GM21786 (cell line): ENCODE results near the gene KCTD11.
"Not testable (repeated sequence)": the region's sequence is repeated elsewhere in the genome, so short reads cannot be mapped to it uniquely, and the experiment has no call there.

ENCODE experiments used
- ATAC-seq: cut with Tn5 transposase; IDR thresholded peaks from one replicate; pipeline ENCODE4 v1.9.1; 2021; ENCODE audit not compliant: unreplicated experiment

Gene KCTD11

GRCh38 chr17:7343250-7343649 is 8.7 kb upstream of the KCTD11 start:
- no peak for ATAC-seq

DNA sequence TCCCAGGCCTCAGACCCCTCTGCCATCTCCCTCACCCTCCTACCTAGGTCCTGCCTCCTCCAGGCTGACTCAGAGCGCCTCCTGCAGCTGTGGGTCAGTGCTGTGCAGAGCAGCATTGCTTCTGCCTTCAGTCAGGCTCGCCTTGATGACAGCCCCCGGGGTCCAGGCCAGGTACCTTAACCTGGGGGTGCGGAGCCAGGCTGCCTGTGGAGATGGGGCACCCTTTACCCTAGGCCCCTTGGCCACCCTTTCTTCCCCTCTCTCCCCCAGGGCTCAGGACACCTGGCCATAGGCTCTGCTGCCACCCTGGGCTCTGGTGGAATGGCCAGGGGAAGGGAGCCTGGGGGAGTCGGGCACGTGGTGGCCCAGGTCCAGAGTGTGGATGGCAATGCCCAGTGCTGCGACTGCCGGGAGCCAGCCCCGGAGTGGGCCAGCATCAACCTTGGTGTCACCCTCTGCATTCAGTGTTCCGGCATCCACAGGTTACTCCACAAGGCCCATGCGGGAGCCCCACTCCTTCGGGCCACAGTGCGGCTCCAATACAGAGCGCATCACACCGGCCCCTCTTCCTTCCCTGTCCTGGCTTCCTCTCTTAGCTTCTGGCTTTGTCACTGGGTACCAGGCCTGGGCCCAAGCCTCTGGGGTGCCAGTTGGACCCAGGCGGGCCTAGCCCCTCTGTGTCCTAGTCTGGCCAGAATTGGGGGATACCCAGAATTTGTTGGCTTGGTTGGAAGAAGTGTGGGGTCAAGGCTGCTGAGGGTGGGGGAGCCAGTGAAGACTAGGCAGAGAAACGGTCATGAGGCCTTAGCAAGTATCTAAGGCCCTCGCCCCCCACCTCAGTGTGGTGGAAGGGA is 5.0 kb upstream of the KCTD11 start:
- ATAC-seq: no peak

DNA sequence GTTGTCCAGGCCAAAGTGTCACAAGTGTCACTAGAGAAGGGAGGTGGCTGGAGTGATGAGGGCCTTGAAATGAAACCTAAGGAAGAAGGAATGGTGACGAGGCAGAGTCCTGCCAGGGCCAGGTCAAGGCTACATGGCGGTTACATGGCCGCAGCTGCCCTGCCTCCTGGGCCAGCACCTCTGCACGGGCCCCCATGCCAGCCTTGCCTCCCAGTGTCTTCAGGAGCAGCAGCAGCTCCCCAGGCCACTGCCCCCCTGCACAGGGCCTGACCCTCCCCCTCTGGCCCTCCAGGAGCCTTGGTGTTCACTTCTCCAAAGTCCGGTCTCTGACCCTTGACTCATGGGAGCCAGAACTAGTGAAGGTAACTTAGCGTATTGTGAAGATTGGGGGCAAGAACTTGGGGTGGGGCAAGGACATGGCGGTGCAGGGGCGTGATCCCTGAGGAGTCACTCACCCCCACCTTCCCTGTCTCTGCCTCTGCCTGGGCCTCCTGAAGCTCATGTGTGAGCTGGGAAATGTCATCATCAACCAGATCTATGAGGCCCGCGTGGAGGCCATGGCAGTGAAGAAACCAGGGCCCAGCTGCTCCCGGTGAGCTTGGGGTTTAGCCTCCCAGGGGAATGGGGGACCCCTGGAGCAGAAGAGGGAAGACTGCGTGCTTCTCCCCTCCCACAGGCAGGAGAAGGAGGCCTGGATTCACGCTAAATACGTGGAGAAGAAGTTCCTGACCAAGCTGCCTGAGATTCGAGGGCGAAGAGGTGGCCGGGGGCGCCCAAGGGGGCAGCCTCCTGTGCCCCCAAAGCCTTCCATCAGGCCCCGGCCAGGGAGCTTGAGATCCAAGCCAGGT is 4.1 kb upstream of the KCTD11 start:
- ATAC-seq: no peak

- no peak for ATAC-seq
These were observed 3.3 kb upstream of the KCTD11 start for GRCh38 chr17:7348478-7349242.

DNA sequence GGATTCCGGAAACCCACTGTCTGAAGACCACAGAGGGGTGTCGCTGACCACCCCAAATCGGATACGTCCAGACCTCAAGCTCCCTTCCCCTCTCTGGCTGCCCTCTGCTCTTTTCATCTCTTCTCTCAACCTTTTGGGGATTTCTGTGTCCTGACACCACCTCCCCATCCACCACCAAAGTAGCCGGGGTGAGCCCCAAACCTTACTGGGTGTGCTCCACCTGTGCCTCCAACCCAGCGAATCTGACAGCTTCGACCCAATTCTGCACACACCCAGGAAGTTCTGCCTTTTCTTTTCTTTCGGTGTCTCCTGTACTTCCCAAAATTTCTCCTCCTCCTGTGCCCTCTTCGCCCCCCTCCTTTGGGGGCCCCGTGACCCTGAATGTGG is 534 bp downstream of the KCTD11 start:
- ATAC-seq: no peak

DNA sequence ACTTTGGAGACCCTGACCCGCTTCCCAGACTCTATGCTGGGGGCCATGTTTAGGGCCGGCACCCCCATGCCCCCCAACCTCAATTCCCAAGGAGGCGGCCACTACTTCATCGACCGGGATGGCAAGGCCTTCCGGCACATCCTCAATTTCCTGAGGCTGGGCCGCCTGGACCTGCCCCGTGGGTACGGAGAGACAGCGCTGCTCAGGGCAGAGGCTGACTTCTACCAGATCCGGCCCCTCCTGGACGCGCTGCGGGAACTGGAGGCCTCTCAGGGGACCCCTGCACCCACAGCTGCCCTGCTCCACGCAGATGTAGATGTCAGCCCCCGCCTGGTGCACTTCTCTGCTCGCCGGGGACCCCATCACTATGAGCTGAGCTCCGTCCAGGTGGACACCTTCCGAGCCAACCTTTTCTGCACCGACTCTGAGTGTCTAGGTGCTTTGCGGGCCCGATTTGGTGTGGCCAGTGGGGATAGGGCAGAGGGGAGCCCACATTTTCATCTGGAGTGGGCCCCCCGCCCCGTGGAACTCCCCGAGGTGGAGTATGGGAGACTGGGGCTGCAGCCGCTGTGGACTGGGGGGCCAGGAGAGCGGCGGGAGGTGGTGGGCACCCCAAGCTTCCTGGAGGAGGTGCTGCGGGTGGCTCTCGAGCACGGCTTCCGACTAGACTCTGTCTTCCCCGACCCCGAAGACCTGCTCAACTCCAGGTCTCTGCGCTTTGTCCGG is 1.1 kb downstream of the KCTD11 start:
- no peak for ATAC-seq

DNA sequence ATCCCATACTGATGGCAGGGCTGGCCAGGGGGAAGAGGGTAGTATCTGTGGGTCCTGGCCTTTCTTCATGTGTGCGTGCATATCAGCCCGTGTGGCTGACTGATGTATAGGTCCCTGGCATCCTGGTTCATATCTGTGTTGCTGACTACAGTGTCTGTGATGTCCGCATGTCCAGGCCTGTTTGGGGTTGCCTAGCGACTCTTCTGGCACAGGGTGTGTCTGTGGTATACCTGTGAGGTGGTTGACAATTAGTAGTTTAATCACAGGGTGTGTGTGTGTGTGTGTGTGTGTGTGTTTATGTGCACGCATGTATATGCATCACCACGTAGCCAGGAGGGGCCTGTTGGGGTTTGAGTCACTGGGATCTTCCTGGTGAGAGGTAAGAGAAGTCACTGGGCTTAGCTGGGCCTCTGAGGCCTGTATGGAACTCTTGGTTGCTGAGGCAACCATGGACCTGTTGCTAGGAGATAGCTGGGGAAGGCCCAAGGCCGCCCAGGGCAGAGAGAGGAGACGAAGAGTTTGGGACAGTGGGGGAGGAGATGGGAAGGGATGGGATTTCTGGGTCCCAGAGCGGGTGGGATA is 2.4 kb downstream of the KCTD11 start:
- ATAC-seq: no peak

GRCh38 chr17:7355053-7355452 is 3.1 kb downstream of the KCTD11 start, which contains the start of gene TMEM95:
TSS of gene TMEM95 (plus strand) at chr17:7355156. CDS start at chr17:7355205, 49 bp downstream.
- no peak for ATAC-seq

DNA sequence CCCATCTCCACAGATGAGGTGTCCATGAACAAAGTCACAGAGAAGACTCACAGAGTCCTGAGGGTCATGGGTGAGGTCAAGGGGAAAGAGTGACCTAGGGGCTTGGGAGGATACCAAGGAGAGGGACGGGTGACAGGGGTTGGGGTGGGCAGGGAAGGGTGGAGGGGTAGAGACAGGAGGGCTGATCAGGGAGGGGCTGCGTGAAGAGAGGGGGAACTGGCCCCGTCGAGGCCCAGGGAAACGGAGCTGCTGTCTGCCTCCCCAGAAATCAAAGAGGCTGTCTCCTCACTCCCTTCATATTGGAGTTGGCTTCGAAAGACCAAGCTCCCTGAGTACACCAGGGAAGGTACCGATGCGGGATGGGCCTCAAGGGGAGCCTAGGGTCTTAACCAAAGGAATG is 3.6 kb downstream of the KCTD11 start:
- no peak for ATAC-seq

- ATAC-seq: no peak
These were observed 4.1 kb downstream of the KCTD11 start for GRCh38 chr17:7356072-7356549.

GRCh38 chr17:7356756-7357155 is 4.8 kb downstream of the KCTD11 start:
- ATAC-seq: no peak

- ATAC-seq: no peak
These were observed 5.4 kb downstream of the KCTD11 start for GRCh38 chr17:7357381-7357780.

DNA sequence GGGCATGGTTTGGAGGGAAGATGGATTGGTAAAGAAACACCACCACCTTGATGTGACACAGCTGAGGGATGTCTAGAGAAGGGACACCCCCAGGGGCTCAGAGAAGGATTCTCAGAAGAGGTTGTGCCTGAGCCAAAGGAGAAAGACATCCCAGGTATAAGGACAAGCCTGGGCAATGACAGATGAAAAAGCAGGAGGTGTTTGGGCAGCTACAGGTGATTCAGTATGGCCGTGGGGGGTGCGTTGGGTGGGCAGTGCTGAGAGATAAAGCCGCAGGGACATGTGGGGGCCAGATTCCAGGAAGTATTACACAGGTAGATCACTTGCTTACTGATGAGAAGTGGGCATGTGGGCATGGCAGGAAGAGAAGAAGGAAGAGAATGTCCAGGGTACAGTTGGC is 9.9 kb downstream of the KCTD11 start:
- ATAC-seq: no peak

- no peak for ATAC-seq
These were observed 11.3 kb downstream of the KCTD11 start for GRCh38 chr17:7363311-7363710.

DNA sequence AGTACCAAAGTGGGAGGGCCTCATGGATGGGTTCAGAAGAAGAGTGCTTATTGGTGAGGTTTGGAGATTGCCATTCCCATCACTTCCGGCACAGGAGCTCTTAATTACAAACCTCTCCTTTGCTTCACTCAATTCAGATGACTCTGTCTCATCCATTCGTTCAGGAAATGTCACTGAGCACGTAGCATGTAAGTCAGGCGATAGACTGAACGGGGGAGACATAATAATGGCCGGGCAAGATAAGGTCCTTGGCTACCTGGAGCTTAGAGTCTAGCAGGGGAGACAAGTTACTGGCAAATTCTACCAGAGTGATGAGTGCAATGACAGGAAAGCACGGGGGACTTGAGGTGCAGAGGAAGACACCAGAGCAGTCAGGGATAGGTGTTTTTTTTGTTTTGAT is 14.0 kb downstream of the KCTD11 start:
- ATAC-seq: not testable (repeated sequence)

- no peak for ATAC-seq
These were observed 15.1 kb downstream of the KCTD11 start for GRCh38 chr17:7367083-7367482.

GRCh38 chr17:7367918-7368598 is 16.1 kb downstream of the KCTD11 start:
- no peak for ATAC-seq

GRCh38 chr17:7368599-7368994 is 16.6 kb downstream of the KCTD11 start:
- not testable (repeated sequence) for ATAC-seq

DNA sequence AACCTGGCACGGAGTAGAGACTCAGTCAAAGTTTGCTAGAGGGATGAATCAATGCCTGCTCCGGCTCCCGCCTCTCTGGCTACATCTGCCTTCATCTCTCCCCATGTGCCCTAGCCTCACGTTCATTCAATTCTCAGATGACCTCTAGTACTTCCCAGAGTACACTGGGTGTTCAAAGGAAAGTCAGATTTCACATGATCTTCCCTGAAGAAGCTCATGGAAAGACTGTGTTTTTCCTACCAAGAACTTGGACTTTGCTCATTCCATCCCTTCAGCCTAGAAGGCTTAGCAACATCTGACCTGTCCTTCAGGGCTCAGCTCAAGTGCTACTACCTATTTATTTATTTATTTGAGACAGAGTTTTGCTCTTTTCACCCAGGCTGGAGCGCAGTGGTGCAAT is 17.9 kb downstream of the KCTD11 start:
- no peak for ATAC-seq

- ATAC-seq: no peak
These were observed 18.9 kb downstream of the KCTD11 start for GRCh38 chr17:7370853-7371252.
